HG03066 (cell line): Measurements from ENCODE around the gene SPATA32.
"Not testable (repeated sequence)": the region's sequence is repeated elsewhere in the genome, so short reads cannot be mapped to it uniquely, and the experiment has no call there.

Experiments used
- ATAC-seq: cut with Tn5 transposase; IDR thresholded peaks from one replicate; pipeline ENCODE4 v1.9.1; 2021; ENCODE audit warnings: low read depth; ENCODE audit not compliant: unreplicated experiment

SPATA32 gene

GRCh38 chr17:45261577-45262515, at the start of gene SPATA32:
Gene SPATA32 (minus strand): TSS chr17:45262094. CDS start chr17:45262016, 78 bp downstream.
- ATAC-seq = no peak

- no peak for ATAC-seq
Observed at GRCh38 chr17:45311401-45311759, 49.5 kb upstream of the SPATA32 start.

- no peak for ATAC-seq
Observed at GRCh38 chr17:45310380-45311324, 48.8 kb upstream of the SPATA32 start.

DNA sequence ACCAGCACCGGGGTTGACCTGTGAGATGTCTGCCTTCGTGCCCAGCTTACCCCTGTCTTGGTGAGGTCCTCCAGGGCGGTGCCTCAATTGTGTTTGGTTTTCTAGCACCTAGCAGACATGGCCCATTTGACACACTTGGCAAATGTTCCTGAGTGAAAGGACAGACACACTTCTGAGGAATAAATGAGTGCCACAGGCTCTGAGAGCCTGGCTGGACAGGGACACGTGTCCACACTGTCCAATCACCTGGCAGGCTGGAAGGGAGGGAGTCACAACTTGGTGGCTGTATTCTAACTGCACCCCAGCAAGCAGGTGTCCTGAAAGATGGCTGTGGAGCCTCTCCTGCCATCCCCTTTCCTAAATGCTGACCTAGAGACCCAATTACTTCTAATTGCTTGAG, 47.5 kb upstream of the SPATA32 start:
- no peak for ATAC-seq

GRCh38 chr17:45308840-45309239, 46.9 kb upstream of the SPATA32 start:
- no peak for ATAC-seq

DNA sequence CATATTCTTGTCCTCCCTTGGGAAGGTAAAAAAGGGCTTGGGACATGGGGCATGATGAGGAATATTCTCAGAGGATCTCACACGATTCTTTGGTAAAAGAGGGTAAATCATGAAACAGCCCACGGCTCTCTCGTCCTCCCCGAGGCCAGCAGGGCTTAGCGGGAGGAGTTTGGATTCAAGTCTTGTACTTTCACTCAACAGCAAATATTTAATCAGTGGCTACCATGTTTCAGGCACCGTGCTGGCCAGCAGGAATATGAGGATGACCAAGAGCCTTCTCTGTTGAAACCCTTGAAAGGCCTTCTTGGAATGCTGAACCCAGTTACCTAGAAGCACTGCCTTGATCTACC, 46.1 kb upstream of the SPATA32 start:
- ATAC-seq = no peak

GRCh38 chr17:45307290-45308015, 45.6 kb upstream of the SPATA32 start:
- ATAC-seq = no peak

DNA sequence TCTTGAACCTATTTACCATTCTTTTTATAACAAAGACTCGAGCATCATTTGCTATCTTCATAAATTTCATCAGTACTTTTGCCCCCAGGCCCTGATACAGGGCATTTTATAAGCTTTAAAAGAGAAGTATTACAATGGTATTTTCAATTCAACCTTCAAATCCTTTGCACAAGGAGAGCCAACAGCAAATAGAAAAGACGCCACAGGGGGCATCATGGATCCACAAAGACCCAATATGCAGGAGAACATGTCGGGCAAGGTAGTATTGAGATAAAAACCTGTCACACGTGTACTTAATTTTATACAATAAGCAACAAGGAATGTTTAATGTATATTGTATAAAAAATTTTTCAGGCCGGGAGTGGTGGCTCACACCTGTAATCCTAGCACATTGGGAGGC, 44.7 kb upstream of the SPATA32 start:
- no peak for ATAC-seq

- no peak for ATAC-seq
Observed at GRCh38 chr17:45306094-45306493, 44.2 kb upstream of the SPATA32 start.

DNA sequence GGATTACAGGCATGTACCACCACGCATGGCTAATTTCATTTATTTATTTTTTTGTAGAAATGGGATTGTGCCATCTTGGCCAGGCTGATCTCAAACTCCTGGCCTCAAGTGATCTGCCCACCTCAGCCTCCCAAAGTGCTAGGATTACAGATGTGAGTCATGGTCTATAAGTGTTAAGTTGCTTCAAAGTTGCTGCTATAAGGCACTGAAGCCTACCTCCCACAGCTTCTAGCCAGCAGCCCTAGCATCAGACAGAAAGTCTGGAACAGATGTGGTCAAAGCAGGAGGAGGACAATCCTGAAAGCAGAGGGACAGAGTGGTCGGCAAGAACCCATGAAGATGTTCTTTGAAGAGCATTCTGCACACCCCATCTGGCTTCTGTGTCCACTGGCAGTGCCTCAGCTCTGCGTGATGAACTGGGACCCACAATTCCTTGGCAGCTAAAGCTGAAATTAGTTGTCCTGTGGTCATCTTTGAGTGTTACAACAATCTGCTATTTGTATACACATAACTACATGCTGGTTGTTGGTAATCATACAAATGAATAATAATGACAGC, 43.7 kb upstream of the SPATA32 start:
- ATAC-seq = no peak

GRCh38 chr17:45302649-45303173, 40.8 kb upstream of the SPATA32 start:
- ATAC-seq = no peak

GRCh38 chr17:45302220-45302619, 40.3 kb upstream of the SPATA32 start:
- ATAC-seq = not testable (repeated sequence)

GRCh38 chr17:45301674-45302073, 39.8 kb upstream of the SPATA32 start:
- ATAC-seq = no peak

- no peak for ATAC-seq
Observed at GRCh38 chr17:45300060-45300751, 38.3 kb upstream of the SPATA32 start.

- no peak for ATAC-seq
Observed at GRCh38 chr17:45299361-45299760, 37.5 kb upstream of the SPATA32 start.

GRCh38 chr17:45298546-45299285, 36.8 kb upstream of the SPATA32 start:
- no peak for ATAC-seq

DNA sequence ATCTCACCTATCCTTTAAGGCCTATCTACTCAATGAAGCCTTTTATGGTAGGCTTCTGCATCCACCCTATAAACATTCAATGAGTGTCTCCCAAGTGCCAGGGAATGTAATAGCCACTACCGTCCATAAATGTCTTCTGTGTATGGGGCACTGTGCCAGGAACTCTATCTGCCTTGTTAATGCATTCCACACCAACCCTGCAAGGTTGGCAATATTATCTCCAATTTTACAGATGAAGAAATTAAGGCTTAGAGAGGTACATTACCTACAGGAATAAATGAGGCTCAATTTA, 34.9 kb upstream of the SPATA32 start:
- no peak for ATAC-seq

GRCh38 chr17:45296003-45296832, 34.3 kb upstream of the SPATA32 start:
- ATAC-seq = no peak
